LNCAP (cell line): ENCODE results near the gene ASB13.

ENCODE experiments used
- CTCF ChIP-seq: fragments of 450-650 bp; IDR thresholded peaks from 2 replicates; pipeline ENCODE4 v1.5.1; 2017; ENCODE audit warnings: mild to moderate bottlenecking

The ASB13 gene

GRCh38 chr10:5604961-5605360 lies 61.4 kb downstream of the ASB13 start:
- no peak for TF ChIP-seq CTCF

GRCh38 chr10:5604236-5604925 lies 62.0 kb downstream of the ASB13 start:
- TF ChIP-seq CTCF = no peak

DNA sequence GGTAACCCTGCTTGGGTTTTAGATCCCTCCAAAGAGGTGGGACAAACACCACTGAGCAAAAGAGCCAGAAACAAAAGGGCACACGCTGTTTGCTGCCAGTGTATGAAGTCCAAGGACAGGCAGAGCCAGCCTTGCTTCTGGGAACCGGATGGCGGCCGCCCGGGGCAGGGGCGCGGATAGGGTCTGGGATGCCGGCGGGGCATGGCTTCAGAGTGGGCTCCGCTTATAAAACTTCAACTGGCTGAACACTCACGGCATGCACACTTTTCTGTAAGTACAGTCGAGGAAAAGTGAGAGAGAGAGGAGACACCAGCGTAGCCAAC lies 62.6 kb downstream of the ASB13 start:
- TF ChIP-seq CTCF = no peak

- no peak for TF ChIP-seq CTCF
Observed at GRCh38 chr10:5603091-5603847, 63.1 kb downstream of the ASB13 start.

GRCh38 chr10:5601826-5602495 lies 64.4 kb downstream of the ASB13 start:
- no peak for TF ChIP-seq CTCF

DNA sequence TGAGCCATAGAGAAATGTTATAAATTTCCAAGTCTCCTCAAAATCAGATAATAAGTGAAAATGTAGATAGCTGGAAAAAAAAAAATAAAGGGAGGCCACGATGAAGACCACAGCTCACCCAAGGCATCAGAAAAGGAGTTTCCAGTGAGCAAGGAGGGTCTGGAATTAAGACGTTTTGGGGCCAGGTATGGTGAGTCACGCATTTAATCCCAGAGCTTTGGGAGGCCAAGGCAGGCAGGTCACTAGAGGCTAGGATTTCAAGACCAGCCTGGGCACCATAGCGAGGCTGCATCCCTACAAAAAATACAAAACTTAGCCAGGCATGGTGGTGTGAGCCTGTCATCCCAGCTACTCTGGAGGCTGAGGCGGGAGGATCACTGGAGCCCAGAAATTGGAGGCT lies 65.5 kb downstream of the ASB13 start:
- no peak for TF ChIP-seq CTCF

- TF ChIP-seq CTCF = no peak
Observed at GRCh38 chr10:5599613-5600520, 66.5 kb downstream of the ASB13 start.
